Adrenal gland (tissue), 5 donors: ENCODE data around the gene RPTN.

Experiments
- CTCF ChIP-seq, 6 experiments: fragments of 450-650 bp in 4 of 6; fragments of 200-600 bp in 2 of 6; sonication (generic) in 1 of 6; IDR thresholded peaks; 1 replicate in 5 of 6; 2 replicates in 1 of 6; pipeline versions ENCODE4 v1.5.1 to v1.8.0; 2016 to 2021; ENCODE audit warnings: antibody characterized with exemption in 6 of 6, mild to moderate bottlenecking in 2 of 6, moderate library complexity in 1 of 6
- POLR2A ChIP-seq, 2 donors: fragments of 450-650 bp; IDR thresholded peaks; one replicate each; pipeline ENCODE4 v1.6.1; 2017; ENCODE audit warnings: antibody characterized with exemption in 2 of 2, mild to moderate bottlenecking in 2 of 2, moderate library complexity in 1 of 2
- donor health status: DM: no; HTN: no; CAD: no.

GRCh38 chr1:152188673-152189591 is 29.9 kb upstream of the RPTN start:
- TF ChIP-seq CTCF (IDR thresholded peaks at IDR 0.05) (peak; percentile 73 to 84 (median 80)), POLR2A (IDR thresholded peaks at IDR 0.05) (no peak)
